CD4-positive, alpha-beta T cell treated with Interleukin-6 for 4 hours (primary cell): ENCODE measurements around the gene ASB18.

Experiments
- DNase-seq: peaks from one replicate; pipeline ENCODE4 v3.0.0-alpha.2; 2020; ENCODE audit warnings: mixed read lengths

ASB18 gene

GRCh38 chr2:236161531-236161930, 102.7 kb downstream of the ASB18 start:
- no peak for DNase-seq

- DNase-seq, result no peak
These were observed 103.1 kb downstream of the ASB18 start for GRCh38 chr2:236161082-236161462.

DNA sequence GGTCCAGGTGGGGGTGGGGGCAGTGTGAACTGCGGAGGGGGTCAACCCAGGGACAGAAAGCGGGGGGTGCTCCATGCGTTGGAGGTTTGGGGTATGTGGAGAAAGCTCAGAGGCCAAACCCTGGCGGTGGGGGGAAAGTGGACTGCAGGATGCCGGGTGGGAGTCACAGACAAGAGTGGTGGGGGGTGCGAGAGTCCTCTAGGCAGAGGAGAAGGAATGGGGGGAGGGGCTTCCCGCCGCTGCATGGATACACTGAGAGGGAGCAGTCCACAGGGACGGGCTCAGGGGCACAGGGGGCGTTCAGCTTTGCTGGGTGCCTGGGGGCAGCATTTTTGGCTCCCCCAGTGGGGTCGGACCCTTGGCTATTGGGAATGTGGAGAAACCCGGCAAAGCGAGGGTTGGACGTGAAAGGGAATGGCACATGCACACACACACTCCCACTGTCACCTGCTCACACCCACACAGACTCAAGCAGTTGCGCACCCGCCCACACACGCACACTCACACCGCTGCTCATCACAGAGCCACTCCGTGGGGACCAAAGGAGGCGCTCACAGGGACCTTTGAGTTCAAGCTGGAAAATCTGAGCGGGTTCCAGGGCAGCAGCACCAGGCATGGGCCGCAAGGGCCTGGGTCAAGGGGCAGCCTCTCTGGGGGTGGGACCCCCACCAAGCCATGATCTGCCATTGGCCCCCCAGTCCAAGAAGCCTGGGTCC, 103.7 kb downstream of the ASB18 start:
- no peak for DNase-seq

GRCh38 chr2:236159778-236160170, 104.4 kb downstream of the ASB18 start:
- DNase-seq, result no peak

DNA sequence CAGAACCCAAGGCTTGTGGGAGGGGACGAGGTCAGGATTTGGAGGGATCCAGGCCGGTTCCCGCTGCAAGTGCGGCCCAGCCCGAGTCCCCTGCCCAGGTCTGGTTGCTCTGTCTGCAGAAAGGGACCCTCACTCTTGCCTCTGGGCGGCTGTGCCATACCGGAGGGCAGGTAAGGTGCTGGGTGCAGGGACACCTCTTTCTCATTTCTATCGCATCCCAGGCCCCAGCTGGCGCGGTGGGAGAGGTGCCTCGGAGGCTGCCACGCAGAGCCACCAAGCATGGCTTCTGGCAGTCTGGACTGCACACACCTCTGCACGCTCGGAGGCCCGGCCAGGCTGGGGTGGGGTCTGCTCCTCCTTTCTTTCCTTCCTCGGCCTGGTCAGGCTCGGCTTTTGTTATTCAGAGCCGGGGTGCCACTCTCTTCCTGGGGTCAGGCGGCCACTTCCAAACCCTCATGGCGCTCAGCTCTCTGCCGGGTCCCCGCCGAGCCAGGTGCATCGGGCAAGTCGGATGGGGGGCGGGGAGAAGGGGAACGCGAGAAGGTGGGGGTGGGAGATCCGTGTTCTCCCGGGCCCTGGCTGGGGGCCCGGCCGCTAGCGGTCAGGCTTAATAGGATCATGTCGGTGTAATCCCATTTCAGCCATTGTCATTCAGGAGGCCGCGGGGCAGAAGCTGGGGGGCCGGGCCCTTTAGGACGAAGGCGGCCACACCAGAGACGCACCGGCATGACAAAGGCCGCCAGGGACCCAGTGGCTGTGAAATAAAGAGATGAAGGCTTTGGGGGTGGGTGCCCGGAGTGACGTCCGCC, 105.0 kb downstream of the ASB18 start:
- DNase-seq, result no peak

- no peak for DNase-seq
These were observed 106.2 kb downstream of the ASB18 start for GRCh38 chr2:236157815-236158498.

- DNase-seq, result no peak
These were observed 106.8 kb downstream of the ASB18 start for GRCh38 chr2:236157366-236157765.

DNA sequence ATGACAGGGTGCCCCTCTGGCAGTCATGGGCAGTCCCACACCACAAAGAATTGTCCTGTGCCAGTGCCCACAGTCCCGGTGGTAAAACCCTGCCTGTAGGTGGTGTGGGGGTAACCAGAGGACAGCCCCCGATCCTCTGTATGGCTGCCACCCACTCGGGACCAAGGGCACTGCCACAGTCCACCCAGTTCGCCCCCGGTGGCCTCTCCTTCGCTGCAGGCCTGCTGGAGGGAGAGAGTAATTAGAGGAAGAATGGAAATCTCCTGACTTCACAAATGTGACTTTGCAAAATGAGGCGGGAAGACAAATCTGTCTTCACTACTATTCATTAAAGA, 107.4 kb downstream of the ASB18 start:
- no peak for DNase-seq

GRCh38 chr2:236156095-236156859, 107.9 kb downstream of the ASB18 start:
- DNase-seq, result no peak

- DNase-seq, result no peak
These were observed 108.8 kb downstream of the ASB18 start for GRCh38 chr2:236155406-236155805.

GRCh38 chr2:236146436-236146835, 117.8 kb downstream of the ASB18 start:
- DNase-seq, result no peak

GRCh38 chr2:236143811-236144210, 120.4 kb downstream of the ASB18 start:
- no peak for DNase-seq
